Liver (tissue), 3 donors: ENCODE results near the gene METAP2.
A peak's percentile ranks its signal among the peaks of the same experiment; 100 is the strongest.
"Not testable (repeated sequence)": the region's sequence is repeated elsewhere in the genome, so short reads cannot be mapped to it uniquely, and the experiment has no call there.

Source experiments
- ATF3 ChIP-seq: IDR thresholded peaks from 2 replicates; pipeline ENCODE4 v1.6.1; 2016; ENCODE audit warnings: antibody characterized with exemption
- CTCF ChIP-seq: fragments of 150-350 bp; IDR thresholded peaks from 2 replicates; pipeline ENCODE4 v1.5.1; 2017; ENCODE audit warnings: improper control_type of control experiment, low read depth, low read length; ENCODE audit not compliant: missing input control
- GABPA ChIP-seq, 2 donors: IDR thresholded peaks in 1 of 2; conservative IDR thresholded peaks in 1 of 2; 2 replicates each; pipeline ENCODE4 v1.6.1; 2016; ENCODE audit warnings: antibody characterized with exemption in 2 of 2, mild to moderate bottlenecking in 1 of 2, moderate library complexity in 1 of 2
- HNF4A ChIP-seq, 2 donors: conservative IDR thresholded peaks; 2 replicates each; pipeline ENCODE4 v1.6.1; 2016; ENCODE audit warnings: antibody characterized with exemption in 2 of 2, mild to moderate bottlenecking in 2 of 2
- MAX ChIP-seq: IDR thresholded peaks from 2 replicates; pipeline ENCODE4 v1.6.1; 2016; ENCODE audit warnings: antibody characterized with exemption
- RAD21 ChIP-seq, 2 donors: IDR thresholded peaks; 2 replicates each; pipeline ENCODE4 v1.6.1; 2016; ENCODE audit warnings: antibody characterized with exemption in 2 of 2, mild to moderate bottlenecking in 2 of 2
- REST ChIP-seq: IDR thresholded peaks from 2 replicates; pipeline ENCODE4 v1.6.1; 2016; ENCODE audit warnings: antibody characterized with exemption, mild to moderate bottlenecking
- TAF1 ChIP-seq: conservative IDR thresholded peaks from 2 replicates; pipeline ENCODE4 v1.6.1; 2016; ENCODE audit warnings: antibody characterized with exemption, mild to moderate bottlenecking
- YY1 ChIP-seq: IDR thresholded peaks from 2 replicates; pipeline ENCODE4 v1.6.1; 2016; ENCODE audit warnings: antibody characterized with exemption, mild to moderate bottlenecking
- donor health status: healthy.
- donor health status: healthy.

GRCh38 chr12:95454780-95455215 is 19.2 kb upstream of the METAP2 start:
- TF ChIP-seq CTCF; MAX; TAF1; ATF3; RAD21 (IDR thresholded peaks at IDR 0.05); REST; GABPA (IDR thresholded peaks at IDR 0.05 in 1 of 2, conservative IDR thresholded peaks at IDR 0.05 in 1 of 2): not testable (repeated sequence)
- TF ChIP-seq HNF4A (conservative IDR thresholded peaks at IDR 0.05): peak; percentile 26 to 52
- peak; percentile 47 for TF ChIP-seq YY1
